Stimulated activated CD4-positive, alpha-beta T cell treated with anti-CD3 and anti-CD28 coated beads, Interleukin-2, amount 100 ng/mL, for 24 hours (primary cell): Measurements from ENCODE around the gene ADAMTSL4.

Source experiments
- DNase-seq, 2 donors: peaks; one replicate each; pipeline ENCODE4 v3.0.0-alpha.2; 2020

Gene ADAMTSL4

DNA sequence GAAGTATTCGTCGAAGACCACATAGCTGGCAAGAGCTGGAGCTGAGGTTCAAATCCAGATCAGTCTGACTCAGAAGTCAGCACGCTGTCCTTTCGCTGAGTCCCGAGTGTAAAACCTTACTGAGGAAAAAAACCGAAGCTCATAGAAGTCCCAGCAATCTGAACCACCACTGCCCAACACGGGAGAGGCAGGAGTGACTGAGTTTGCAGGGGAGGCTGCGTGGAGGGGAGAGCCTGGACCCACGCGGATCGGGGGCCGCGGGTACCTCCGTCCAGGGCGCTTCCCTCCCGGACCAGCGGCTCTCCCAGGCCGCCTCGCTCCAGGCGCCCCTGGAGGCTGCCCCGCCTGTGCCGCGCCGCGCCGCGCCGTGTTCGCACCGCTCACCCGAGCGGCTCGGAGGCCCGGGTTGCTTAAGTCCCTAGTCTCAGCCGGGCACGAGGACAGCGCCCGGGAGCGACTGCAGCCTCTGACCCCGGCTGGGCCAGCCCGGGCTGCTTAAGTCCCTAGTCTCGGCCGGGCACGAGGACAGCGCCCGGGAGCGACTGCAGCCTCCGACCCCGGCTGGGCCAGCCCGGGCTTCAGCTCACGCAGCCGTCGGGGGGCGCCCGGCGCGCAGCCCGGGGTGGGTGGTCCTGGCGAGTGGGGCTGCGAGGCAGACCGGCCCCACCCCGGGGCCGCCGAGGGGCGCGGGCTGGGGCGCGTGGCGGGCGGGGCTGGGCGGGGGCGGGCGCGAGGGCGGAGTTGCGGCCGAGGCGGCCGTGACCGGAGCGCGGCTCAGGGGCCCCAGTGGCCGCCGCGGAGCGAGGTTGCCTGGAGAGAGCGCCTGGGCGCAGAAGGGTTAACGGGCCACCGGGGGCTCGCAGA lies at the start of gene ADAMTSL4:
Gene ADAMTSL4, plus strand, starts transcription at position 777 of the 864 bp plus-strand sequence. CDS start 2,881 bp downstream, outside the sequence.
- DNase-seq = peak in 1 of 2 donors; percentile 62

DNA sequence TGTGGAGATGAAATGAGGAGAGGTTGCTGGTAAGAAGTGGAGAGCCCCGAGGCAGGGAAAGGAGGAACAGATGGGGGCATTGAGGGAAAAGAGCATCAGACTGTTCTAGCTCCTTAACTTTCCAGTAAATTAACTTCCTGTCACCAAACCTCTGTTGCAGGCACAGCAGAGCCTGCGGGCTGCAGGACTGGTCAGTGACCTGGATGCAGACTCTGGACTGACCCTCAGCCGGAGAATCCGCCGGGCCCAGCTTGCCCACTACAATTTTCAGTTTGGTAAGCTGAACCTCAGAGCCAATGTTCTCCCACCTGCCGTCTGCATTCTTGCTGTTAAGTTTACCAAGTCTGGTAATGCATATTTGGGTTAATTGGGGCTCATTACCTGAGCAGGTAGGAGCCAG lies 43.8 kb upstream of the ADAMTSL4 start:
- DNase-seq = no peak

DNA sequence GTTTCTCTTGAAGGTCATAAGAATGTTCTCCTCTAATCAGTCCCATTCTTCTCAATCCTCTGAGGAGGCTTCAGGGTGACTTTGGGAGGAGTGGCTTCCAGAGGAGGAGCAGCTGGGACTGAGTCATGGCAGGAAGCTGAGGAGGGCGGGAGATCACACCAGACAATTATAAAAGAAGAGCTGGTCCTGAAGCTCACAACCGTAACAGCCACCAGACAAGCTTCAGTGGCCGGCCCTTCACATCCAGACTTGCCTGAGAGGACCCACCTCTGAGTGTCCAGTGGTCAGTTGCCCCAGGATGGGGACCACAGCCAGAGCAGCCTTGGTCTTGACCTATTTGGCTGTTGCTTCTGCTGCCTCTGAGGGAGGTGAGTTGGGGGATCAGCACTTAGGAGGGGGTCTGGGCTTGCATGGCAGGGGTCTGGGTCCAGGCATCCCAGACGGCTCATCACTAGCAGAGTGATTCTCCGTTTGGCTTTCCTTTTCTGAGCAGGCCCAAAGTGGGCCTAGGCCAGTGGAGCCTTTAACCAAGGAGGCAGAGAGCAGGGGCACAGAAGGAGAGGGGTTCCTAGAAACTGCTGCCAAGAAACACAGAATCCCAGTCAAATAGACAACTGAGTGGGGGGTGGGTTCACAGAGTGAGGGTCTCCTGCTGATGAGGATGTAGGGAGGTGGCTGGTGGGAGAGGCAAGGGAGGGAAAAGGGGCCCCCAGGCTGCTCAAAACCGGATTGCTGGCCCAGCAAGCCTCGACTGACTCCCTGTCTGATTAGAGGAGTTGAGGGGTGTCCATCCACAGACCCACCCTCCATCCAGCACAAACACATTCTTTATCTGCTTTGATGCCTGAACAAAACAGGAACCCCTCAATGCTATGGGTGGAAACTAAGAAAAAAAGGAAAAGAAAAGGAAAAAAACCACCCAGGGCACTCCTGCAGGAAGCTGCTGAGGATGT lies 41.0 kb upstream of the ADAMTSL4 start, which contains the start of gene ECM1:
Gene ECM1, plus strand, starts transcription at position 198 of the 953 bp plus-strand sequence. Its CDS starts 101 bp downstream, at position 299.
- no peak for DNase-seq

DNA sequence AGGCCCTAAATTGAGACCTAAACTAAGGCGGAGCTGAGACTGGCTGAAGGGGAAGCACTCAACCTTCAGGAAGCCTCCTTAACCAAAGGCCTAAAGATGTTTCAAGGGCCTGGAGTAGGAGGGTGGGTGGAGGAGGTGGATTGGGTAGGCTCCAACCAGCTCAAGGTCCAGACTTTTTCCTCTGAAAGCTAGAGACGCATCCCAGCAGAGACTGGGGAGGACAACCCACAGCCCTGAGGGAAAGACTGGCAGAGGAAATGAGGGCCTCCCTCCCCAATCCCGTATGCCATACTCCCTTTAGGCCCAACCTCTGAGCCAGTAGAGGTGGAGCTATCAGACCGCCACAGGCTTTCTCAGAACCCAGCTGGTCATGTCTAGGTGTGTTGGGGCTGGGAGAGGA lies 40.2 kb upstream of the ADAMTSL4 start:
- no peak for DNase-seq

DNA sequence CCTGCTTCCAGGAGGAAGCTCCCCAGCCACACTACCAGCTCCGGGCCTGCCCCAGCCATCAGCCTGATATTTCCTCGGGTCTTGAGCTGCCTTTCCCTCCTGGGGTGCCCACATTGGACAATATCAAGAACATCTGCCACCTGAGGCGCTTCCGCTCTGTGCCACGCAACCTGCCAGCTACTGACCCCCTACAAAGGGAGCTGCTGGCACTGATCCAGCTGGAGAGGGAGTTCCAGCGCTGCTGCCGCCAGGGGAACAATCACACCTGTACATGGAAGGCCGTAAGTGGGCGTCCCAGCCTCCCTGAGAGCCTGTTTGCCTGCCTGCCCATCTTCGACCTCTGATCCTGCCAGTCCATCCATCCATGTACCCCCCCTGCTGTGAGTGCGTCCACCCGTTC lies 37.7 kb upstream of the ADAMTSL4 start:
- no peak for DNase-seq

DNA sequence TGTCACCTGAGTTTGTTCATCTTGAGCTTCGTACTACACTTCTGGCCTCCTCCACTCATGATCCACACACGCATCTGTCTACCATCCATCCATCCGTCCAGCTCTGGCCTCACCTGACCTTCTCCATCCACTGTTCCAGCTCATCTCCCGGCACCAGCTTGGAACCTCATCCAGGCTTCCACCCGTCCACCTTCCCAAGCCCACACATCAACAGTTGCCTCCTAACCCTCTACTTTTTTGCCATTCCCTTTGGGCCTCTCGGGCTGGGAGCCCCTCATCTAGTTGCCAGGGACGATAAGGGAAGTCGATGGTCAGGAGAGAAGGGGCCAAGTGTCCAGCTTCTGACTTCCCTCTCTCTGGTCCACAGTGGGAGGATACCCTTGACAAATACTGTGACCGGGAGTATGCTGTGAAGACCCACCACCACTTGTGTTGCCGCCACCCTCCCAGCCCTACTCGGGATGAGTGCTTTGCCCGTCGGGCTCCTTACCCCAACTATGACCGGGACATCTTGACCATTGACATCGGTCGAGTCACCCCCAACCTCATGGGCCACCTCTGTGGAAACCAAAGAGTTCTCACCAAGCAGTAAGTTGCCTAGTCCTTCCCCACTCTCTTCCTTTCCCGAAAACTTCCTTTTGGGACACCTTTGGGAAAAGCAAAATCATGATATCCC lies 37.1 kb upstream of the ADAMTSL4 start:
- no peak for DNase-seq

DNA sequence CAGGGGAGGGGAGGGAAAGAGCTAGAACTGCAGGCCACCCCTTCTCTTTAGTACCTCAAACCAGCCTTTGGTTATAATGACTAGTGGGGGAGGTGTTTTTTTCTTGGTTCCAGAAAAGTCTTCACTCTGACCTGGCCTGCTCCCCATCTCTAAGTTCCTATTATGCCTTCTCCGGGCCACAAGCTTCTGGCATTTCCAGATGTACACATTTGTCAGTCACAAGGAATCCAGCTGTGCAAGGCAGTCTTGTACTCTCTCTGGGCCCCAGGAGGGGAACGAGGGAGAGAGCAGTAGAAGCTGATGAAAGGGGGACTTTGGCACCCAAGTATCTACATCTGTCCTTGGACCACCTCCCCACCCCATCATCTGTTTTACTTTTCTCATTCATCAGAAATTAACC lies 36.4 kb upstream of the ADAMTSL4 start:
- no peak for DNase-seq

DNA sequence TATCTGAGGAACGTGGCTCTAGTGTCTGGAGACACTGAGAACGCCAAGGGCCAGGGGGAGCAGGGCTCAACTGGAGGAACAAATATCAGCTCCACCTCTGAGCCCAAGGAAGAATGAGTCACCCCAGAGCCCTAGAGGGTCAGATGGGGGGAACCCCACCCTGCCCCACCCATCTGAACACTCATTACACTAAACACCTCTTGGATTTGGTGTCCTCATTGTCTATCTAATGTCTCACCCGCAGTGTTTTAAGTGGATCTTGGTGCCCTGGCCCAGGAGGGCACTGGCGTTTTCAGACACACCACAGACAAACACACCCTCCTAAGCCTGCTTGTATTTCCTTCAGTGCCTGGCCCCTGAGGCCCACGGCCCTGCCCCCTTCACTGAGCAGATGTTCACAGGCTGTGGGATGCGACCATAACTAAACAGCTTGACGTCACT lies 35.8 kb upstream of the ADAMTSL4 start:
- no peak for DNase-seq

DNA sequence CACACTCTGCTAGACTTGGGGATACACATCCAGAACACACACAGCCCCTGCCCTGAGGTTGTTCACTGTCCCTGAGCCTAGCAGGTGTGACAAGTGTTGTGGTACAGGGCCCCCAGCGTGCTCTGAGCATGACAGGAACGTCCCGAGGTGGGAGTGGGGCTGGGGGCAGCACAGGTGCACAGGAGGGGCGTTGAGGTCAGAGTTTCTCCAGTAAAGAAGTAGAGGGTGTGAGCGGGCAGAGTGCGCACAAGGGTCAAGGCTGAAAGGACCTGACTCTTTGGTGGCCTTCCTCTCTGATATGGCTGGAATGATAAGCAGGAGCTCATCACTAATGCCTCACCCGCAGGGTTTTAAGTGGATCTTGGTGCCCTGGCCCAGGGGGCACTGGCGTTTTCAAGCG lies 34.9 kb upstream of the ADAMTSL4 start:
- no peak for DNase-seq

DNA sequence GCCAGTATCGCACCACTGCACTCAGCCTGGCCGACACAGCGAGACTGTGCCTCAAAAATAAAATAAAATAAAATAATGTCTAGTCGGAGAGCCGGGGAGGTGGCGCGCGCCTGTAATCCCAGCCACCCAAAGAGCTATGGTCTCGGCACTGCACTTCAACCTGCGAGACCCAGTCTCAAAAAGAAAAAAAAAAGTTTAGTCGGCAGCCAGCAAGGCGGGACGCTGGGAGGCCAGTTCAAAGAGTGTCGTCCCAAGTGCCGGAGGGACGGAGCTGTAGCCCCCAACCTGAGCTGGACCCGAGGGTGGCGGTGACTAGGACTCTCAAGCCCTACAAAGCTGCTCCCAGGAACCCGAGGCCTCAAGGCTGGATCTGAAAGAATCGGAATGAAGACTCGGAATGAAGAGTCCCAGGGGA lies 34.3 kb upstream of the ADAMTSL4 start:
- no peak for DNase-seq

DNA sequence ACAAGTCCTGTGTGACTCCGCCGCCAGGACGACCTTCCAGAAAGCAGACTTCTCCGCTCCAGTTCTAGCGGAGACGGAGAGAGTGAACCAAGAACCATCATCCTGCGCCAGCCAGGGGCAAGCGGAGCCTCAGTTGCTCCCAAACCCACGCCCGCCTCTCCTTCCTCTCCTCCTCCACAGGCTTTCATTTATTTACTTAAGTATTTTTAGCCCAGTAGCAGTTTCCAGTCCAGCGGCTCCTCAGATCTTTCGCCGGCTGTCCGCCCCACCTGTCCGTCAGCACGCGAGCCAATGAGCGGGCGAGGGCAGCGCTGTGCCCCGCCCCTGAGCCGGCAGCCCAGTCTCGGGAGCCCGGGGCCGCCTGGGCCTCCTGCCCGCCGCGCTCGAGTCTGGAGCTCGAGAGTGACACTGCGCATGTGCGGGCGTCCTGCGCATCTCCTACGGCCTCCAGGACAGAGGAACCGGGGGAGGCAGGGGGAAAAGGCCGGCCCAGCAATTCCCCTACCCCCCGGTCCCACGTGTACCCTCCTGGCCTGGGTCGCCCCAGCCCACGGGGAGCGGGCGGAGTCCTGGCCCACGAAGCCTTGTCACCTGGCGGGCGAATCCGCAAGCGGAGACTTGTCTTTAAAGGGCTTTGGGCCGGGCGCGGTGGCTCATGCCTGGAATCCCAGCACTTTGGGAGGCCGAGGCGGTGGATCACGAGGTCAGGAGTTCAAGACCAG lies 33.7 kb upstream of the ADAMTSL4 start, which contains the start of gene FALEC:
Gene FALEC, plus strand, starts transcription at position 425 of the 722 bp plus-strand sequence.
- DNase-seq = peak; percentile 91 to 95

DNA sequence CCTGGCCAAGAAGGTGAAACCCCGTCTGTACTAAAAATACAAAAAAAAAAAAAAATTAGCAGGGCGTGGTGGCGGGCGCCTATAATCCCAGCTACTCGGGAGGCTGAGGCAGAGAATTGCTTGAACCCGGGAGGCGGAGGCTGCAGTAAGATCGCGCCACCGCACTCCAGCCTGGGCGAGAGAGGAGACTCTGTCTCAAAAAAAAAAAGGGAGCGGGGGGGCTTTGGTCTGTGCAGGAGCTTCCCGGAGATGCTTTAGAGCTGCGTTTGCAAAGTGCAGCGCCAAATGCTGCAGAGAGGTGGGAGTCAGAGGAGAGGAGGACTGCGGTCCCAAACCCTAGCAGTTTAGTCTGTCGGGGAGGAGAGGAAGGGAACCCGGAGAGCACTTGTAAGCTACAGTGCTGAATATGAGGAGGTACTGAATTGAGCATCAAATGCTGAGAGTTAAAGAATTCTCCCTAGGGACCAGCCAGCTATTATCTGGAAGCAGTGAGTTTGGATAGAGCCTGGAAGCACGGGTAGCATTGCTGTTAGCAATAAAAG lies 33.1 kb upstream of the ADAMTSL4 start:
- DNase-seq = peak in 1 of 2 donors; percentile 22

DNA sequence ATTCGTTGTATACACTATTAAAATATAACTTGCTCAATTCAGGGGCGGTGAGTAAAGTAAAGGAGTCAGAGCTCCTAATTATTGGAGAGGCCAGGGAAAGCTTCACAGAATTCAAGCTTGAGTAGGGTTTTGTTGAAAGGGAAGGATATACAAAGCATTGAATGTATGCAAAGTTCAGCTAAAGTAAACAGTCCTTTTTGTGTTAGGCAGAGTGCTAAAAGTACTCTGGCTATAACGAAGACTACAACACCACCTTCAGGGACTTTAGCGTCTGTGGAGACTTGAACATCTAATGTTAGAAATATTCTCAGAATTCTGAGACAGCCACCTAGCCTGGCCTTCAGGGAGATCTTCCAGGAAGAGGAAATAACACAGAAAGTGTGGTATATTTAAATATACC lies 32.6 kb upstream of the ADAMTSL4 start:
- DNase-seq = no peak

DNA sequence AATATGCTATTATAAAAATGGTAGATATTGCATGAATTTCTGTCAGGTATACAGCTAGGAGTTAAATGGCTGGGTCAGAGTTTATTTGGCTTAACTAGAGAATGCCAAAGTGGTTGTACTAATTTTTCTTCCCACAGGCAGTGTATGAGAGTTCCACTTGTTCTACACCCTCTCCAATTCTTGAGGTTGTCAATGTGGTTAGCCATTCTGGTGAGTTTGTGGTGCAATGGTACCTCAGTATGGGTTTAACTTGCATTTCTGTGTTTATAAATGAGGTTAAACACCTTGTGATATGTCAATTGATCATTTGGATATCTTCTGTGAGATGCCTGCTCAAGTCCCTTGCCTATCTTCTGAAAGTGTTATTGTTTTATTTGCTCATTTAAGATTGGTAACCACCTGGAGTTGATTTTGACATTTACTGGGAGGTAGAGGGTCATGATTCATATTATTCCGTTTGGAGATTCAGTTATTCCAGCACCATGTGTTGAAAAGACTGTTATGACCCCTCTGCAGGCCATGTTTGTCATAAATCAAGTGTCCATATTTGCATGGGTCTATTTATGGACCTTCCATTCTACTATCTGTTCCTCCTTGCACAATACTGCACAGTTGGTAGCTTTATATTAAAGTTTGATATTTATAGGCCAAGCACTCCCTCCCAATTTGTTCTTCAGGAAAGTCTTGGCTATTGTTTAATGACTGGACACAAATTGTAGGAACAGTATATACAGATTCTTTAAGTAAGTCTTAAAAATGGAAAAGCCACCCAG lies 27.8 kb upstream of the ADAMTSL4 start:
- no peak for DNase-seq

DNA sequence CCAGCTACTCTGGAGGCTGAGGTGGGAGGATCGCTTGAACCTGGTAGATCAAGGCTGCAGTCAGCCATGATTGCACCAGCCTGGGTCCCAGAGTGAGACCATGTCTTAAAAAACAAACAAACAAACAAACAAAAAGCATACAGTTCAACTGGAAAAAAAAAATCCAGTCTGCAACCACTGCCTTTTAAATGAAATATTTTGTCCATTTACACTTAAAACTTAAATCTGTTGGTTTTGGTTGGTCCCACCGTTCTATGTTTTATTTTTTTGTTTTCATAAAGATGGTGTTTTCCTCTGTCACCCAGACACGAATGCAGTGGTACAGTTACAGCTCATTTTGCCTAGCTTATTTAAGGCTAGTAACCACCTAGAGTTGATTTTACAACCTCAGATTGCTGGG lies 23.9 kb upstream of the ADAMTSL4 start:
- no peak for DNase-seq

DNA sequence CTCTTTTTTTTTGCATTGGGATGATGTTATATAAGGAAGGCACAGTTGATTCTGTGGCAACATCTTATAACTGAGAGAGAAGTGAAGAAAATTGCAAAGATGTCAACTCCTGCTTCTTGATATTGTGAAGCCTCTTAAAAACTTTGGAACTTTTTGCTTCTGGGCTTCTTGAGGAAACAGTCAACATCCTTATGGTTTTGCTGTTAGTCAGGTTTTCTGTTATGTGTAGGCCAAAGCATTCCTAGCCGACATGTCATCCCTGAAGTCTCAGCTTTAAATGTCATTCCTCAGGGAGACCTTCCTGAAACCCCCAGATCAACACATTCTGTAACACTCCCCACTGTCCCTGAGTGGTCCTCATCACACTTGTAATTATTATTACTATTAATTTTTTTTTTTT lies 21.0 kb upstream of the ADAMTSL4 start:
- DNase-seq = no peak

DNA sequence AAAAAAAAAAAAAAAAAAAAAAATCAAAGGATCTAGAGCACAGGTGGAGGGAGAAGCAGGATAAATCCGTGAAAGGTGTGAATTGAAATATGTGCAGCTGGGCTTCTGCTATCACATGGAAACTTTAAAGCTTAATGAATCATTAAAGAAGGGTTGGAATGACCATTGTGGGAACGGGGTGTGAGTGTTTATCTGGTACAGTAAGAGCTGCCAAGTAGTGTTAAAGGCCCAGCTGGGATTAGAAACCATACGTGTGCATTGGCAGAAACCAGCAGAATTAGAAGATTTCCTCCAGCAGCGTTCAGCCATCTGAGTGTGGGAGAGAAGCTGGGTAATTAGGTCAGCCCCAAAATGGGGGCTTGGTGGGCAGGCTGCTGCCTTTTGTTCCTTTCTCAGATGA lies 20.2 kb upstream of the ADAMTSL4 start:
- no peak for DNase-seq

DNA sequence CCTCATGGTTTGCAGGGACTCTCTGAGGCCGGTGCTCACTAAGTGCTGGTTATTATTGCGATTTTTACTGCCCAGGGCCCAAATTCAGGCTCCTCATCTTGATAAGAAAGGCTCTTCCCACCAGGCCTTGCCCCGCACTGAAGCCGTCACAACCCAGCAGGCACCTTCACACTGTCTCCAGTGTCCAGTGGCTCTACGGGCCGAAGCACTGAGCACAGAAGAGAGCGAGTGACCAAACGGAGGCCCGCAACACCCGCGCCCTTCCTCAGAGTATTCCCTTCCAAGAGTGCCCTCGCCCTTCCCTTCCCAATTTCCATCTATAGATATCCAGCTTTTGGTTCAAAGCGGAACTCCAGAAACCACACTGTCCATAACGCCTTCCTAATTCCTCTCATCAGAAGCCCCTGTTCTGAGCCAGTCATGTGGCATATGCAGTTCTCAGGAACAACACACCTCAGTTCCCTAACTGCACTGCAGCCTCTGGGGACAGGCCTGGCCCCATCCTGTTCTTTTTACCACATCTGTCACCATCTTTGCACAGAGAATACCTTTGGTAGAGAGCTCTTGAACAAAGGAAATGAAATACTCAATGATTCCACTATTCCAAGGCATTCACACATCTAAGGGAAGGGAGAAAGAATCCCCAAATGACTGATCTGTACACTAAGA lies 18.6 kb upstream of the ADAMTSL4 start:
- DNase-seq = no peak

DNA sequence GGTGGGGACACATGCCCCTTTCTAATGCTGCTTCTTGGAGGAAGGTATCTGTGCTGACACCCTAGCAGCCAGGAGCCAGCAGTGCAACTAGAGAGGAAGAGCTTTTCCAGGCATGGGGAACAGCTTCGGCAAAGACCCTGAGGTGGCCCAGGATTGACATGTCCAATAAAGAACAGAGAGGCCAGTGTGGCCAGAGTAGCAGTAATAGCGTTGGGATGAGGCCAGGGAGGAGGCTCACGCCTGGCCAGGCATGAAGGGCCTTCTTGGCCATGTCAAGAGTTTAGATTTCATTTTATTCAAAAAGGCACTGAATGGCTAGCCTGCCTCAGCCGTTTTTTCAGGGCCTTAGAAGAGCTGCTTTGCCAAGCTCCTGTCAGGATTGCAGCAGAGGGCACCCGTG lies 16.3 kb upstream of the ADAMTSL4 start:
- no peak for DNase-seq

DNA sequence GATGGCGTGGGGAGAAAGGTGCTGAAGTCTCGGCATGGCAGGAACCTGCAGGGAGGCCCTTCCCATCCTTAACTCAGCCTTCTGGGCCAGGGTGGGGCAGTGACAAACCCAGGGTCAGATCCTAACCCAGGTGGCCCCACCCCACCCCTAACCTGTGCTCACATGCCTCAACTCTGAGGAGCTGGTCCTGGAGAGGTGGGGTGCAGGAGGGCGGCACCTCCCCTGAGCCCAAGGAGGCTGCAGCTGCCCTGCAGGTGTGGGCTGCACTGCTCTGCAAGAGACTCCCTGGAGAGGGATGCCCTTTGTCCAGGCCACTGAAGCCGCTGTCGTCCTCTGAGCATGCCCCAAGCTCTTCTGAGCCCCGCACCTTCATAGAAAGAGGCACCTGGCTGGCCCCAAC lies 15.2 kb upstream of the ADAMTSL4 start:
- no peak for DNase-seq
